Measurements from ENCODE around the gene FTO.

GRCh38 chr16:53998966-53999522 lies 295.1 kb downstream of the FTO start:
- TF ChIP-seq E2F1 (CRISPR knock-in tag; IDR thresholded peaks at IDR 0.05) = no peak
- TF ChIP-seq CTCF (IDR thresholded peaks at IDR 0.05) = no peak
- TF ChIP-seq ZNF232 (CRISPR knock-in tag; IDR thresholded peaks at IDR 0.05) = no peak
- no peak for TF ChIP-seq ZNF138 (CRISPR knock-in tag; conservative IDR thresholded peaks at IDR 0.05)
- TF ChIP-seq ARID4B (CRISPR knock-in tag; IDR thresholded peaks at IDR 0.05; ENCODE audit: borderline replicate concordance) = no peak
- TF ChIP-seq USF2 (CRISPR knock-in tag; IDR thresholded peaks at IDR 0.05) = no peak
- TF ChIP-seq NFE2L1 (CRISPR knock-in tag; IDR thresholded peaks at IDR 0.05) = no peak
- TF ChIP-seq SP1 (CRISPR knock-in tag; conservative IDR thresholded peaks at IDR 0.05) = no peak
- TF ChIP-seq RELA (CRISPR knock-in tag; IDR thresholded peaks at IDR 0.05; ENCODE audit: borderline replicate concordance) = no peak
- no peak for TF ChIP-seq ZNF263 (CRISPR knock-in tag; IDR thresholded peaks at IDR 0.05; ENCODE audit: low read depth)
- TF ChIP-seq AFF4 (CRISPR knock-in tag; IDR thresholded peaks at IDR 0.05; ENCODE audit: borderline replicate concordance) = no peak
- TF ChIP-seq ZNF423 (CRISPR knock-in tag; IDR thresholded peaks at IDR 0.05) = no peak
